HG03571 (cell line): ENCODE measurements around the gene ENTREP1.
"Not testable (repeated sequence)": the region's sequence is repeated elsewhere in the genome, so short reads cannot be mapped to it uniquely, and the experiment has no call there.

ENCODE experiments used
- ATAC-seq: cut with Tn5 transposase; IDR thresholded peaks from one replicate; pipeline ENCODE4 v1.9.1; 2021; ENCODE audit not compliant: unreplicated experiment

Gene ENTREP1

GRCh38 chr9:69324549-69325401 lies at the start of gene ENTREP1:
Gene ENTREP1, plus strand, starts transcription at chr9:69325215. Its CDS starts 95 bp downstream, at chr9:69325310.
- ATAC-seq: no peak

GRCh38 chr9:69276775-69277174 lies 48.2 kb upstream of the ENTREP1 start:
- no peak for ATAC-seq

- ATAC-seq: no peak
These were observed 45.8 kb upstream of the ENTREP1 start for GRCh38 chr9:69279084-69279731.

GRCh38 chr9:69279733-69280132 lies 45.3 kb upstream of the ENTREP1 start:
- ATAC-seq: no peak

GRCh38 chr9:69283003-69283402 lies 42.0 kb upstream of the ENTREP1 start:
- no peak for ATAC-seq

GRCh38 chr9:69292078-69292477 lies 32.9 kb upstream of the ENTREP1 start:
- no peak for ATAC-seq

GRCh38 chr9:69293156-69293555 lies 31.9 kb upstream of the ENTREP1 start:
- no peak for ATAC-seq

- ATAC-seq: no peak
These were observed 29.0 kb upstream of the ENTREP1 start for GRCh38 chr9:69295872-69296552.

GRCh38 chr9:69297300-69297980 lies 27.6 kb upstream of the ENTREP1 start:
- ATAC-seq: no peak

GRCh38 chr9:69299315-69299714 lies 25.7 kb upstream of the ENTREP1 start:
- ATAC-seq: no peak

- ATAC-seq: no peak
These were observed 25.2 kb upstream of the ENTREP1 start for GRCh38 chr9:69299826-69300225.

- ATAC-seq: no peak
These were observed 21.7 kb upstream of the ENTREP1 start for GRCh38 chr9:69303331-69303730.

- ATAC-seq: not testable (repeated sequence)
These were observed 18.0 kb upstream of the ENTREP1 start for GRCh38 chr9:69306895-69307445.

- no peak for ATAC-seq
These were observed 17.4 kb upstream of the ENTREP1 start for GRCh38 chr9:69307446-69308205.

GRCh38 chr9:69308206-69308931 lies 16.6 kb upstream of the ENTREP1 start:
- no peak for ATAC-seq

GRCh38 chr9:69313175-69313574 lies 11.8 kb upstream of the ENTREP1 start:
- no peak for ATAC-seq

- ATAC-seq: no peak
These were observed 10.5 kb upstream of the ENTREP1 start for GRCh38 chr9:69314547-69314946.

- ATAC-seq: no peak
These were observed 7.9 kb upstream of the ENTREP1 start for GRCh38 chr9:69317081-69317480.

- peak; percentile 71 for ATAC-seq
These were observed 7.1 kb upstream of the ENTREP1 start for GRCh38 chr9:69317894-69318293.
